ENCODE measurements around the gene IMPDH1. TPM values are rescaled to one million over a fixed set of nuclear protein-coding genes. Genes with fewer than 3 reads are reported as not detected.

IMPDH1 gene
- total RNA-seq, 2 experiments from 2014 or later: 44.3 to 45.9 TPM

DNA sequence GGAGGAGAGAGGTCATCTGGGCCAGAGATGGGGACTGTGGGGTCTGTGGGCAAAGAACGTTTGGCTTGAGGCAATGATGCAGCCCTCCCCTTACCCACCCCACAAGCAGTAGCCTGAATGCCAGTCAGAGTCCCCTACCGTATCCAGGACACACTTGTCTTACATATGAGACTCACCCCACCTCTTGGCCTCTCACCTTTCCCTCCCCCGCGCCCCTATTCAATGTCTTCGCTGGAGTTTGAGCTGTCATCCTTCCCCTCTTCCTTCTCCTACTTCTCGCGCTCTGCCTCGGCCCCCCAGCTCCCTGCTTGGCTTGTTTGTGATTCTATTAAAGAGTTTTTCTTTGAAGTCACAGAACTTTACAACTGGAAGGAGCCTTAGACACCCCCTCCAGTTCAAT, 57.1 kb downstream of the IMPDH1 start:
- DNase-seq: no peak
- H3K4me3 Mint-ChIP-seq: no peak overlapping the region
- H3K36me3 Mint-ChIP-seq (ENCODE audit: low read depth): no peaks in the 10 kb centered on the region
- H3K27me3 Mint-ChIP-seq (ENCODE audit: low read depth): peaks cover 27% of the 10 kb centered on the region
- H3K9me3 Mint-ChIP-seq: no peaks in the 10 kb centered on the region
- peaks cover 2% of the 10 kb centered on the region for H3K4me1 Mint-ChIP-seq (ENCODE audit: low read depth)
- CTCF ChIA-PET: interaction anchor here (0.7 to 1.5 kb wide), 5 partner anchors 8 to 73 kb away, joined by 4 to 10 read pairs (median 5); partner anchors contain the start of gene RBM28
- intact Hi-C loops (cut with micrococcal nuclease): no loop called here
- H3K27ac Mint-ChIP-seq: no peak overlapping the region

DNA sequence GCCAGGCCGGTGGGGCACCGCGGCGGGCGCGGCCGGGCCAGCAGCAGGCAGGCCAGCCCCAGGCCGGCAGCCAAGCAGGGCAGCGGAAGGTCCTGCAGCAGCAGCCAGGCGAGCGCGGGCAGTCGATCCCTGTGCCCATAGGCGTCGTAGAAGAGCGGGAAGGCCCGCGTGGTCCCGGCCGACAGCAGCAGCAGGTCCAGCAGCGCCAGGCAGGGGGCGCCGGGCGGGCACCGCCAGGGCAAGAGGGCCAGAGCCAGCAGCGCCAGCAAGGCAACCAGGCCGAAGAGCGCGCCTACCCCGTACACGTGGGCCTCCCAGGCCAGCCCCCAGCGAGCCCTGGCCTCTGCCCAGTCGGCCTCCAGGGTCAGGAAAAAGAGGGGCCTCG, 57.6 kb downstream of the IMPDH1 start:
- H3K4me1 Mint-ChIP-seq (ENCODE audit: low read depth): peaks cover 2% of the 10 kb centered on the region
- CTCF ChIA-PET: interaction anchor here (1.2 to 8.9 kb wide), 4 partner anchors 8 to 75 kb away, joined by 3 to 297 read pairs (median 6); partner anchors contain the start of gene RBM28
- intact Hi-C loops (cut with micrococcal nuclease): no loop called here
- DNase-seq: peak; percentile 38
- H3K27ac Mint-ChIP-seq: no peak overlapping the region
- H3K36me3 Mint-ChIP-seq (ENCODE audit: low read depth): no peaks in the 10 kb centered on the region
- peaks cover 27% of the 10 kb centered on the region for H3K27me3 Mint-ChIP-seq (ENCODE audit: low read depth)
- H3K4me3 Mint-ChIP-seq: no peak overlapping the region
- H3K9me3 Mint-ChIP-seq: no peaks in the 10 kb centered on the region

DNA sequence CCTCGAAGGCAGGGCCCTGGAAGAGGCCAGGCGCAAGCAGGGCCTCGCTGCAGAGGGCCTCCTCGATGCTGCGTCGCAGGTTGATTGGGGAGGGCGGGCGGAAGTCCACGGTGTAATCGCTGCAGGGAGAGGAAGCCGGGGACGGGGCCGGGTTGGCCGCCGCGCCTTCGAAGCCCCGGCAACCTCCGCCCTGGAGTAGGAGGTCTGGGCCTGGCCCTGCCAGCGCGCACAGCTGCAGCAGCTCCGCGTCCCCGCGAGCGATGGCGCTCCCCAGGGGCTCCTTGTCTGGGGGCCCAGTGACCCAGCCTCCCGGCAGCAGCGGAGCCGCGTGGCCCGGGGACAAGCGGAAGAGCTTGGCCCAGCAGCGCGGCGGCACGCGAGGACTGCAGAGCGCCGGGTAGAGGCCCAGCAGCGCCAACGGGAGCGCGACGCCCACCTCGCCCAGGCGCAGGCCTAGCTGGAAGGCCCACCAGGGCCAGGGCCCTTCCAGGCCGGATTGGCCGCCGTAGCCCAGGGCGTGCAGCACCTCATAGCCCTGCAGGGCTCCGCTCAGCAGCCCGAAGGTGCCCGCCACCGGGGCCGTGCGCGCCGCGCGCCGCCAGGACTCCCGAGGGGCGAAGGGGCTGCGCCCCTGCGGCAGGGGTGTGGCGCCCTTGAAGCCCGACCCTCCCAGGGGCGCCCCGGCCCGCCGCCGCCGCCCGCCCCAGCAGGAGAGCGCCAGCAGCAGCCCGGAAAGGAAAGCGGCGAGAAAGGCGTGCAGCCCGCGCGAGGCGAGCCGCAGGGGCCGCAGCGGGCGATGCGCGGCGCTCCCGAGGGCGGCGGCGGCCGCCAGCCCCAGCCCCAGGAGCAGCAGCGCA, 58.3 kb downstream of the IMPDH1 start:
- intact Hi-C loops (cut with micrococcal nuclease): no loop called here
- H3K27ac Mint-ChIP-seq: no peak overlapping the region
- H3K9me3 Mint-ChIP-seq: no peaks in the 10 kb centered on the region
- no peak overlapping the region for H3K4me3 Mint-ChIP-seq
- H3K4me1 Mint-ChIP-seq (ENCODE audit: low read depth): peaks cover 2% of the 10 kb centered on the region
- CTCF ChIA-PET: interaction anchor here (1.2 to 8.9 kb wide), 3 partner anchors 37 to 75 kb away, joined by 3 to 297 read pairs (median 5); no protein-coding TSS in a partner anchor
- H3K36me3 Mint-ChIP-seq (ENCODE audit: low read depth): no peaks in the 10 kb centered on the region
- DNase-seq: no peak
- H3K27me3 Mint-ChIP-seq (ENCODE audit: low read depth): peaks cover 27% of the 10 kb centered on the region

GRCh38 chr7:128350708-128351295, 59.0 kb downstream of the IMPDH1 start:
- no peak overlapping the region for H3K4me3 Mint-ChIP-seq
- peaks cover 27% of the 10 kb centered on the region for H3K27me3 Mint-ChIP-seq (ENCODE audit: low read depth)
- H3K27ac Mint-ChIP-seq: no peak overlapping the region

DNA sequence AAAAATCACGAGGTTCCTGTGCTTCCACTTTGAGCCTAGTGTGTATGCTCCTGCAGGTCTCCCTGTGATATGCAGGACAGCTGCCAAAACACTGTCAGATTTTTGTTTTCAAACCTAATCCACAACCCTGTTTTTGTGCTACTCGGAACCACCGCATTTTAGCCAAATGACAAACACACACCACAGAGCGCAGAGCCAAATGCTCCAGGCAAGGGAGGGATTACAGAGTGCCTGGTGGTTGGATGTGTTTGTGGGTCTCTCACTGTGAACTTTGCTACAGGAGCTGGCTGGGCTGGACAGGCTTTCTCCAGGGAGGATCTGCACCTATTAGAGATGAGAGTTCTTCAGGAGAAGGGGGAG, 60.3 kb downstream of the IMPDH1 start:
- H3K27ac Mint-ChIP-seq: no peak overlapping the region
- H3K27me3 Mint-ChIP-seq (ENCODE audit: low read depth): peaks cover 25% of the 10 kb centered on the region
- CTCF ChIA-PET: interaction anchor here (0.7 to 8.9 kb wide), 5 partner anchors 32 to 276 kb away, joined by 3 to 297 read pairs (median 19); no protein-coding TSS in a partner anchor

More at GRCh38 chr7:128350708-128351295, 59.0 kb downstream of the IMPDH1 start:
- no peak for DNase-seq
- Mint-ChIP-seq H3K9me3 (no peaks in the 10 kb centered on the region), H3K36me3 (ENCODE audit: low read depth) (no peaks in the 10 kb centered on the region), H3K4me1 (ENCODE audit: low read depth) (peaks cover 2% of the 10 kb centered on the region)
- intact Hi-C loops (cut with micrococcal nuclease): no loop called here
- CTCF ChIA-PET: interaction anchor here (0.6 to 8.9 kb wide), 6 partner anchors 12 to 76 kb away, joined by 3 to 297 read pairs (median 4); no protein-coding TSS in a partner anchor

DNA sequence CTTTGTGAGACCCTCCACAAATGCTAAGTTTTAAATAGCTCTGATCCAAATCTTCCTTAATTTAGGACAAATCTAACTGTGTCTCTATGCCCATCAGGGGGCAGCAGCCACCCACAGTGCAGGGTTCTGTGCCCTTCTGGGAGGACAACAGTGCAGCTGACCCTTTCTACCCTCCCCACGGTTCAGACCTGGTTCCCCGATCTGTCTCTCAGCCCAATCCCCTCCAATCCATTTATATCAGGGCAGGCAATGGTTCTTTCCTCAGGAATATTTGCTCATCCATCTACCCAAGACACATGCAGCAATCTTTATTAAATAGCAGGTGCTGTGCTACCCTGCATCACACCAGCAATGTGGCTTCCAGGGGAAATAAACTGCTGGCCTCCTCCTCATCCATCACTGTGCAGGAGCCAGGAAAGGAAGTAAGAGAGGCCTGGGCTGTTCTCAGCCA, 62.1 kb downstream of the IMPDH1 start:
- intact Hi-C loops (cut with micrococcal nuclease): loop anchor here (1.0 kb wide), 2 partner anchors 40 to 78 kb away; no protein-coding TSS in a partner anchor
- Mint-ChIP-seq H3K27me3 (ENCODE audit: low read depth) (peaks cover 11% of the 10 kb centered on the region), H3K9me3 (no peaks in the 10 kb centered on the region), H3K36me3 (ENCODE audit: low read depth) (no peaks in the 10 kb centered on the region), H3K4me1 (ENCODE audit: low read depth) (peaks cover 7% of the 10 kb centered on the region), H3K4me3 (no peak overlapping the region), H3K27ac (no peak overlapping the region)
- CTCF ChIA-PET: interaction anchor here (0.6 to 8.9 kb wide), 23 partner anchors 9 to 1407 kb away, joined by 3 to 297 read pairs (median 4); no protein-coding TSS in a partner anchor
- DNase-seq: peak; percentile 69

More for the DNA sequence above, 60.3 kb downstream of the IMPDH1 start:
- intact Hi-C loops (cut with micrococcal nuclease): no loop called here
- no peaks in the 10 kb centered on the region for H3K9me3 Mint-ChIP-seq
- H3K4me3 Mint-ChIP-seq: no peak overlapping the region
- no peak for DNase-seq
- peaks cover 2% of the 10 kb centered on the region for H3K4me1 Mint-ChIP-seq (ENCODE audit: low read depth)
- no peaks in the 10 kb centered on the region for H3K36me3 Mint-ChIP-seq (ENCODE audit: low read depth)

DNA sequence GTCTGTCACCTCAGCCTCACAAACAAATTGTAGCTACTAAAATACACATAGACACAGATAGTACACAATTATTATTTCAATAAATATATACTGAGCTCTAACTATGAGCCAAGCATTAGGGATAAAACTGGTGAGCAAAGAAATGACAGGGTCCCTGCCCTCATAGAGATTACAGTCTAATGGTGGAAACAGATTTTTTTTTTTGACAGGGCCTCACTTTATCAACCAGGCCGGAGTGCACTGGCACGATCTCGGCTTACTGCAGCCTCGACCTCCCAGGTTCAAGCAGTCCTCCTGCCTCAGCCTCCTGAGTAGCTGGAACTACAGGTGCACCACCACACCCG, 65.4 kb downstream of the IMPDH1 start:
- CTCF ChIA-PET: interaction anchor here (0.6 to 8.9 kb wide), 13 partner anchors 9 to 1361 kb away, joined by 3 to 297 read pairs (median 5); no protein-coding TSS in a partner anchor
- H3K4me3 Mint-ChIP-seq: peak overlapping the region; percentile 58
- H3K9me3 Mint-ChIP-seq: no peaks in the 10 kb centered on the region
- peaks cover 24% of the 10 kb centered on the region for H3K4me1 Mint-ChIP-seq (ENCODE audit: low read depth)
- H3K27ac Mint-ChIP-seq: no peak overlapping the region
- peaks cover 2% of the 10 kb centered on the region for H3K36me3 Mint-ChIP-seq (ENCODE audit: low read depth)
- H3K27me3 Mint-ChIP-seq (ENCODE audit: low read depth): peaks cover 4% of the 10 kb centered on the region
- no peak for DNase-seq
- intact Hi-C loops (cut with micrococcal nuclease): loop anchor here (5.0 kb wide), 1 partner anchor 188 kb away; no protein-coding TSS in a partner anchor

GRCh38 chr7:128343554-128344430, 66.0 kb downstream of the IMPDH1 start, which contains the start of gene RBM28:
Gene RBM28, minus strand, starts transcription at chr7:128343908. Its CDS starts 115 bp downstream, at chr7:128343793.
- peak within 1 kb of the TSS; percentile 98 for H3K4me3 Mint-ChIP-seq
- H3K27ac Mint-ChIP-seq: peak within 1 kb of the TSS; percentile 89
- no peaks in the 10 kb centered on the region for H3K9me3 Mint-ChIP-seq
- H3K36me3 Mint-ChIP-seq (ENCODE audit: low read depth): peaks cover 3% of the 10 kb centered on the region
- peak; percentile 88 for DNase-seq
- H3K4me1 Mint-ChIP-seq (ENCODE audit: low read depth): peaks cover 24% of the 10 kb centered on the region
- intact Hi-C loops (cut with micrococcal nuclease): loop anchor here (1.0 to 5.0 kb wide), 11 partner anchors 19 to 951 kb away; partner anchors contain the start of genes CALU, CCDC136, GCC1 and HILPDA
- CTCF ChIA-PET: interaction anchor here (0.5 to 8.9 kb wide), 12 partner anchors 9 to 1361 kb away, joined by 3 to 297 read pairs (median 6); no protein-coding TSS in a partner anchor
- H3K27me3 Mint-ChIP-seq (ENCODE audit: low read depth): no peaks in the 10 kb centered on the region

Other genes starting within 250 kb of the IMPDH1 start
- not detected for gene LEP, start 168.7 kb downstream of the IMPDH1 start, total RNA-seq
- gene RBM28, start 66.1 kb downstream of the IMPDH1 start, total RNA-seq: 10 to 100 TPM; 51.9 to 53.2 TPM
- gene PRRT4, start 48.3 kb downstream of the IMPDH1 start, total RNA-seq: under 1 TPM in 1 of 2 experiments, not detected in 1; 0.40 TPM
- gene HILPDA, start 45.9 kb upstream of the IMPDH1 start, total RNA-seq: 10 to 100 TPM; 12.4 to 13.6 TPM
- gene METTL2B, start 66.8 kb upstream of the IMPDH1 start, total RNA-seq: 10 to 100 TPM; 35.9 to 36.2 TPM

All from activated naive CD4-positive, alpha-beta T cell treated with anti-CD3 and anti-CD28 coated beads for 36 hours (primary cell).